Cardiac muscle cell (in vitro differentiated cells and primary cell): Measurements from ENCODE around the gene IGF2. TPM values are rescaled to one million over a fixed set of nuclear protein-coding genes. Genes with fewer than 3 reads are reported as not detected.

Source experiments
- DNase-seq, 2 donors: peaks; one replicate each; pipeline versions ENCODE4 v3.0.0 to v3.0.0-alpha.2; 2010 to 2017; ENCODE audit warnings: low read depth in 1 of 2, low spot score in 1 of 2
- H3K27ac ChIP-seq: fragments of 200-600 bp; sonication (generic); 2 replicates; pipeline ENCODE4 v1.5.1; 2016
- H3K27me3 ChIP-seq: fragments of 200-600 bp; sonication (generic); 2 replicates; pipeline ENCODE4 v1.6.0; 2016; ENCODE audit warnings: control low read depth
- H3K36me3 ChIP-seq: fragments of 200-600 bp; sonication (generic); 2 replicates; pipeline ENCODE4 v1.5.1; 2016; ENCODE audit warnings: control low read depth
- H3K4me1 ChIP-seq: fragments of 200-600 bp; sonication (generic); 2 replicates; pipeline ENCODE4 v1.8.1; 2017; ENCODE audit warnings: low read depth, mild to moderate bottlenecking, mixed run types
- H3K4me3 ChIP-seq: fragments of 200-600 bp; sonication (generic); 2 replicates; pipeline ENCODE4 v1.5.1; 2016; ENCODE audit warnings: mild to moderate bottlenecking
- H3K9me3 ChIP-seq: fragments of 200-600 bp; sonication (generic); 2 replicates; pipeline ENCODE4 v1.5.1; 2017; ENCODE audit warnings: low read depth, mild to moderate bottlenecking, control low read depth
- CTCF ChIP-seq: IDR thresholded peaks from 2 replicates; pipeline ENCODE4 v1.5.1; 2012; ENCODE audit warnings: low read depth, mild to moderate bottlenecking, low read length
- polyA plus RNA-seq: library from polyadenylated mRNA; unstranded; fragments of >200 nt; fragmentation: Nextera tagmentation; extraction: Ambion mirVana; gene quantifications from 2 replicates; pipeline ENCODE4 v1.2.1, GENCODE V29; 2016
- total RNA-seq: library from RNA; depleted of rRNA; stranded (reverse); fragments of >200 nt; gene quantifications from 2 replicates; pipeline ENCODE4 v1.2.3, GENCODE V29; 2016

Gene IGF2
- total and polyA plus RNA-seq, 2 experiments from 2014 or later, result 91.4 to 155 TPM

DNA sequence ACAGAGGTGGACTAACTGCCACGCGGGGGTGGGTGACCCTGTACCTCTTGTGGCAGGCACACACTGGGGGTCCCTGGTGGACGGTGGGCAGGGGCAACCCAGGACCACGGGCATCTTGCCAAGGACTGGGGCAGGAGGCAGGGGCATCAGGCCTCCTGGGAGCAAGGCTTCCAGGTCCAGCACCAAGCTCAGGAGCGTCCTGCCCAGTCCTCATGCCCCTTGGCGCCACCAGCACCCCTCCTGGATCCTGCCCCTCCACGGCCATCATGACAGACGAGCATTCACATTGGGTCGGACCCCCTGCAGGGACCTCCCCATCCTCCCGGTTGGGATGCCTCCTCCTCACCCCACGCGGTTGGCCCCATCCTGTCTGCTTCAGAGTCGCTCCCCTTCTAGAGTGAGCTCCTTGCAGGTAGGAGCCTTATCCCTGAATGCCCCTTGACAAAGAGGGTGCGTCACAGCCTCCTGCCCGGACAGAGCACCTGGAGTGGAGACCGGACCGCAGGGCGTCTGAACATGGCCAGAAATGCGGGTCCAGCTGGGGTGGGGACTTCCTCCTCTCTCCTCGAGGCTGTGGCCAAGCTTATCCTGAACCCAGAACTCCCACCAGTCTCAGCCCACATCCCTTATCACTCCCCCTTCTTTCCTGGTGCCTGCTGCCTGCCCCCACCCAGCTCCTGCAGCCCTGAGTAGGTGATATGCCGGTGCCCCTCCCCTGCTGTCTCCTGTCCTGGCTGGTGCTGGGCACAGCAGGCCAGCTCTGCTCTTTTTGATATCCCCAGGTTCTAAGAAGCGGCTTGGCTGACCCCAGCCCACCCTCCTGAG lies 40.3 kb downstream of the IGF2 start:
- Histone ChIP-seq H3K27ac (no peak overlapping the region), H3K27me3 (no peaks in the 10 kb centered on the region), H3K4me3 (no peak overlapping the region), H3K4me1 (no peaks in the 10 kb centered on the region), H3K36me3 (no peaks in the 10 kb centered on the region), H3K9me3 (no peaks in the 10 kb centered on the region)
- no peak for TF ChIP-seq CTCF
- no peak for DNase-seq

GRCh38 chr11:2097998-2098690 lies 41.0 kb downstream of the IGF2 start:
- no peaks in the 10 kb centered on the region for H3K4me1 ChIP-seq
- no peaks in the 10 kb centered on the region for H3K9me3 ChIP-seq
- DNase-seq, result no peak

DNA sequence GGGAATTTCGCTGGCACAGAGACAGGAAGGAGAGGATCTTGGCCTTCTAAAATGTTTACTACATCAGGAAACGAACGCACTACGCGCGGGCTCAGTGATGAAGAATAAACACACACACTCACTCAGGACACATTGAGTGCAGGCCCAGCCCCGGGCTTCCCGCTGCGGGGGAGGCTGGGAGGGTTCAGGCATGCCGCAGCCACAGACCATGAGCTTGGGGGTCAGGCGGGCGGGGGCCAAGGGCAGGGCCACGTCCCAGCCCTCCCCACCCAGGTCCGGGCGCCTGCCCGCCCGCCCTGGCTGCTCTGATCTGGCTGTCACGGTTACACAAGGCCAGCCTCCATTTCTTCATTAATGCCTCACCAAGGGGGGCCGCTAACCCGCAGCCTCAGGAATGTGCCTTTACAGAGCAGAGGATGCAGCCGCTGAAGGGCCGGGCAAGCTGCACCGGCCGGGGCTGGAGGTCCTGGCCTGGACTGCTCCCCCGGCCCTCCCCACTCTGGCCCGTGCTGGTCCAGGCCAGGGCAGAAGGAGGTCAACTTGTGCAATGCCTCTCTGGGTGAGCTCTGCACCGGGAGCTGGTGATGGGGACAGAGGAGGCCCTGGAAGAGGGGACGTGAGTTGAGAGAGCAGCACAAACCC lies 41.7 kb downstream of the IGF2 start:
- H3K4me3 ChIP-seq, result no peak overlapping the region
- no peak overlapping the region for H3K27ac ChIP-seq
- H3K9me3 ChIP-seq, result no peaks in the 10 kb centered on the region
- no peak for TF ChIP-seq CTCF
- H3K36me3 ChIP-seq, result no peaks in the 10 kb centered on the region
- no peaks in the 10 kb centered on the region for H3K27me3 ChIP-seq
- peak; percentile 50 to 94 for DNase-seq
- H3K4me1 ChIP-seq, result no peaks in the 10 kb centered on the region

More at GRCh38 chr11:2097998-2098690, 41.0 kb downstream of the IGF2 start:
- Histone ChIP-seq H3K36me3 (no peaks in the 10 kb centered on the region), H3K27ac (no peak overlapping the region), H3K27me3 (no peaks in the 10 kb centered on the region), H3K4me3 (no peak overlapping the region)
- TF ChIP-seq CTCF, result no peak

DNA sequence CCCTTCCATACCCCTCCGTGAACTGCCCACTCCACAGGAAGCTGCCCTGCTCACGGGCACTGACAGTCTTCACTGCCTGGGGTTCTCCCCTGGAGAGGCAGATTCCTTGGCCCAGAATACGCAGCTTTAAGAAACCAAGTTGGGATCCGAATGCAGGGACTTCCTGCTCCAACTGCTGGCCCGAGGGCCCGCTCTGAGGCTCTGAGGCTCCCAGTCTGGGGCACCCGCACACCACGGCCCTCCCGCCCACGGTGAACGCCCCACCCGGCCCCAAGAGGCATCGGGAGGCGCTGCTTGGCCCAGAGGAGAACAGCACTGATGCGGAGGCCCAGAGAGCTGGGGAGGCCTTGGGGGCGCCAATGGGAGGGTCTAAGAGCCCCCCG lies 42.3 kb downstream of the IGF2 start:
- H3K36me3 ChIP-seq, result no peaks in the 10 kb centered on the region
- H3K9me3 ChIP-seq, result no peaks in the 10 kb centered on the region
- H3K4me1 ChIP-seq, result no peaks in the 10 kb centered on the region
- DNase-seq, result no peak
- no peak overlapping the region for H3K27ac ChIP-seq
- H3K4me3 ChIP-seq, result no peak overlapping the region
- no peak for TF ChIP-seq CTCF
- H3K27me3 ChIP-seq, result no peaks in the 10 kb centered on the region

DNA sequence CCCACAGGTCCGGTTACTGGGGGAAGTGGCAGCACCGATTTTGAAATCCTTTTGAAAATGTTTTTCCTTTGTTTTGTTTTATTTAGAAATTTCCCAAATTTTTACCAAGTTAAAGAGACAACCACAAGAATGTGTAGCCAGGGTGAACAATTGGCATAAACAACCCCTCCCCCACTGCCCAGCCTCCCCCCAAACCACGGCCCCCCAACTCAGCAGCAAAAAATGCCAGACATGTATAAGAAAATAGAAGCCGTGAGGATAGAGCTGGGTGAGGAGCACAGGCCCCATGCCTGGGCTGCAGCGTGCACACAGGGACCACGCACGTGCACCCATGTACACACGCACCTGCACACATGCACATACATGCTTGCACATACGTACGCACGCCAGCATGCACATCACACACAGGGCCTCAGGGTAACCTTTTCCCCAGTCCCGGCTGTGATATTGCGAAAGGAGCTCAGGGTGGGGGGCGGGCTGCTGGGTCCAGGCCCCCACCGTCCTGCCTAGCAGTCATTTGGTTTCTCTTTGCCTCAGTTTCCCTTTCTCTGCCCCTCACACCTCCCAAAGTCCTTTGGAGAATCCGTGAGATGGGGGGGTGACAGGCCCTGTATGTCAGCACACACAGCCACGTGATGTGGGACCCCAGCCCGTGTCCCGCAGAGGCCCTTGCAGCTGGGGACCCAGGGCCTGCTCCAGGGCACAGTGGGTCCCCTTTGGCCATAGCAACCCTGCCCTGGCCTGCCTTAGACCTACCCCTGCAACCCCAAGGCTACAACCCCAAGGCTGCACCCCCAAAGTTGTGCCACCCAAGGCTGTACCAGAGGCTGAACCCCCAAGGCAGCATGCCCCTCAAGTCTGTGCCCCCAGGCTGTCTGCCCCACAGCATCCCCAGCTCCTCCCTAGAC lies 42.9 kb downstream of the IGF2 start:
- no peaks in the 10 kb centered on the region for H3K27me3 ChIP-seq
- TF ChIP-seq CTCF, result no peak
- H3K4me1 ChIP-seq, result no peaks in the 10 kb centered on the region
- H3K36me3 ChIP-seq, result no peaks in the 10 kb centered on the region
- H3K27ac ChIP-seq, result no peak overlapping the region
- H3K9me3 ChIP-seq, result no peaks in the 10 kb centered on the region
- DNase-seq, result peak in 1 of 2 donors; percentile 38
- H3K4me3 ChIP-seq, result no peak overlapping the region
